ENCODE data around the gene TRAF7. TPM values are rescaled to one million over a fixed set of nuclear protein-coding genes. Genes with fewer than 3 reads are reported as not detected.

Gene TRAF7
- total and polyA plus RNA-seq, 2 of the 13 experiments (the other 11 are each of a cell fraction or from before 2014, with no cell fraction given), result 47.9 to 65.6 TPM

- peak; percentile 75; the same call in 1 of the 2 replicates for TF ChIP-seq SP4 (CRISPR knock-in tag; IDR thresholded peaks at IDR 0.05)
- TF ChIP-seq ZFY (CRISPR knock-in tag; IDR thresholded peaks at IDR 0.05), result peak; percentile 50; the same call in 1 of the 2 replicates
- TF ChIP-seq ARID5B (CRISPR knock-in tag; IDR thresholded peaks at IDR 0.05), result peak; percentile 24; the same call in 1 of the 2 replicates
- TF ChIP-seq HMGXB4 (CRISPR knock-in tag; IDR thresholded peaks at IDR 0.05; ENCODE audit: borderline replicate concordance in 1 of 2, low read depth in 1 of 2), result peak in 1 of 2 experiments; percentile 30; a peak in 1 of 4 replicates
- TF ChIP-seq POLR2A (IDR thresholded peaks at IDR 0.05; ENCODE audit: insufficient read depth in 1 of 2, low read depth in 2 of 2, low read length in 2 of 2), result peak in 1 of 2 experiments; percentile 58; a peak in 2 of 4 replicates
- TF ChIP-seq GATAD1 (CRISPR knock-in tag; IDR thresholded peaks at IDR 0.05), result 0 out of 2 replicates have a peak, but pooled peaks have one; percentile 10
- peak; percentile 24; the same call in 1 of the 2 replicates for TF ChIP-seq ETV5 (CRISPR knock-in tag; IDR thresholded peaks at IDR 0.05; ENCODE audit: borderline replicate concordance)
- peak; percentile 26; the same call in 1 of the 2 replicates for TF ChIP-seq HDAC2 (CRISPR knock-in tag; IDR thresholded peaks at IDR 0.05)
- peak; percentile 22; the same call in 1 of the 2 replicates for TF ChIP-seq ARID4A (CRISPR knock-in tag; IDR thresholded peaks at IDR 0.05; ENCODE audit: borderline replicate concordance)
These were observed 19.7 kb upstream of the TRAF7 start, which contains the start of gene PKD1 (continued) for GRCh38 chr16:2135770-2136490.
